Right lobe of liver (tissue), 6 donors: ENCODE results near the gene MICU2. TPM values are rescaled to one million over a fixed set of nuclear protein-coding genes. Genes with fewer than 3 reads are reported as not detected.

Experiments
- ATAC-seq, 4 donors: fragments of 200-7000 bp; cut with Tn5 transposase; one replicate each; pipeline ENCODE4 v1.9.1; 2020; ENCODE audit warnings: mild to moderate bottlenecking in 4 of 4, moderate library complexity in 4 of 4
- DNase-seq, 3 donors: peaks; one replicate each; pipeline ENCODE4 v3.0.0-alpha.2; 2020
- H3K27ac ChIP-seq, 3 donors: fragments of 200-600 bp; one replicate each; pipeline ENCODE4 v1.8.0; 2022
- H3K27me3 ChIP-seq, 2 donors: fragments of 200-600 bp; one replicate each; pipeline ENCODE4 v1.8.0; 2022
- H3K36me3 ChIP-seq, 4 donors: fragments of 200-600 bp; sonication (generic) in 1 of 4; one replicate each; pipeline versions ENCODE4 v1.5.1 to v1.8.0; 2017 to 2022; ENCODE audit warnings: control low read depth in 1 of 4
- H3K4me1 ChIP-seq, 4 donors: fragments of 200-600 bp; sonication (generic) in 1 of 4; one replicate each; pipeline versions ENCODE4 v1.5.1 to v1.8.0; 2017 to 2022; ENCODE audit warnings: control low read depth in 1 of 4
- H3K4me3 ChIP-seq, 3 donors: fragments of 200-600 bp; one replicate each; pipeline ENCODE4 v1.8.0; 2022
- H3K9me3 ChIP-seq, 4 donors: fragments of 200-600 bp; sonication (generic) in 1 of 4; one replicate each; pipeline versions ENCODE4 v1.5.1 to v1.8.0; 2017 to 2022; ENCODE audit warnings: control low read depth in 1 of 4
- POLR2A ChIP-seq: fragments of 450-650 bp; IDR thresholded peaks from one replicate; pipeline ENCODE4 v1.6.1; 2017; ENCODE audit warnings: antibody characterized with exemption, mild to moderate bottlenecking
- WGBS: methylation state at CpG from one replicate; pipeline ENCODE4 v1.1.6; 2018; ENCODE audit warnings: low coverage, low lambda C conversion rate; ENCODE audit not compliant: insufficient coverage; ENCODE audit errors: missing lambda C conversion rate; 5-methylcytosine and 5-hydroxymethylcytosine counted together
- intact Hi-C, 2 donors: fragments of 100-400 bp; cut with DNase I; formaldehyde crosslinking; loops; one replicate each; pipeline versions ENCODE4 v1.11.2 to v1.14.1; 2022
- total RNA-seq, 6 experiments: library from RNA; depleted of rRNA in 2 of 6; stranded (reverse); fragments of >200 nt in 2 of 6; fragmentation: NEBNext Ultra II Directional in 3 of 6; extraction: Animal tissue kit (Norgen Biotek cat#: 25700) in 3 of 6; gene quantifications; one replicate each; pipeline versions ENCODE4 v1.1.0 to v1.2.4, GENCODE V29; 2016 to 2023
- TF ChIP-seq, protein P1 (sequence below), 4 donors: fragments of 200-600 bp in 3 of 4; fragments of 450-650 bp in 1 of 4; IDR thresholded peaks; one replicate each; pipeline versions ENCODE4 v1.5.1 to v1.8.0; 2016 to 2022; ENCODE audit warnings: antibody characterized with exemption in 4 of 4, mild to moderate bottlenecking in 2 of 4
- donor health status: DM: no; HTN: yes; CAD: no.
- donor health status: DM: no; HTN: no; CAD: no.
- donor health status: DM: no; HTN: no; CAD: no.
- donor health status: DM: no; HTN: yes; CAD: no.
- donor health status: DM: no; HTN: yes; CAD: no.

MICU2 gene
- total RNA-seq, 6 experiments from 2014 or later: 13.1 to 71.1 (median 16.4) TPM

- Histone ChIP-seq H3K36me3 (no peaks in the 10 kb centered on the region), H3K4me3 (no peak overlapping the region), H3K27ac (no peak overlapping the region), H3K9me3 (no peaks in the 10 kb centered on the region), H3K27me3 (no peaks in the 10 kb centered on the region), H3K4me1 (peaks cover 0 to 5% (median 0%) of the 10 kb centered on the region in 4 donors)
- TF ChIP-seq, protein P1, sequence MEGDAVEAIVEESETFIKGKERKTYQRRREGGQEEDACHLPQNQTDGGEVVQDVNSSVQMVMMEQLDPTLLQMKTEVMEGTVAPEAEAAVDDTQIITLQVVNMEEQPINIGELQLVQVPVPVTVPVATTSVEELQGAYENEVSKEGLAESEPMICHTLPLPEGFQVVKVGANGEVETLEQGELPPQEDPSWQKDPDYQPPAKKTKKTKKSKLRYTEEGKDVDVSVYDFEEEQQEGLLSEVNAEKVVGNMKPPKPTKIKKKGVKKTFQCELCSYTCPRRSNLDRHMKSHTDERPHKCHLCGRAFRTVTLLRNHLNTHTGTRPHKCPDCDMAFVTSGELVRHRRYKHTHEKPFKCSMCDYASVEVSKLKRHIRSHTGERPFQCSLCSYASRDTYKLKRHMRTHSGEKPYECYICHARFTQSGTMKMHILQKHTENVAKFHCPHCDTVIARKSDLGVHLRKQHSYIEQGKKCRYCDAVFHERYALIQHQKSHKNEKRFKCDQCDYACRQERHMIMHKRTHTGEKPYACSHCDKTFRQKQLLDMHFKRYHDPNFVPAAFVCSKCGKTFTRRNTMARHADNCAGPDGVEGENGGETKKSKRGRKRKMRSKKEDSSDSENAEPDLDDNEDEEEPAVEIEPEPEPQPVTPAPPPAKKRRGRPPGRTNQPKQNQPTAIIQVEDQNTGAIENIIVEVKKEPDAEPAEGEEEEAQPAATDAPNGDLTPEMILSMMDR (IDR thresholded peaks at IDR 0.05): no peak
- no peak for TF ChIP-seq POLR2A
- ATAC-seq (no peak), DNase-seq (no peak)
- WGBS: 93% methylated on average over 1 of the region's 1 CpG
- intact Hi-C loops: no loop called here
Observed at GRCh38 chr13:21522130-21522529, 81.8 kb downstream of the MICU2 start.

DNA sequence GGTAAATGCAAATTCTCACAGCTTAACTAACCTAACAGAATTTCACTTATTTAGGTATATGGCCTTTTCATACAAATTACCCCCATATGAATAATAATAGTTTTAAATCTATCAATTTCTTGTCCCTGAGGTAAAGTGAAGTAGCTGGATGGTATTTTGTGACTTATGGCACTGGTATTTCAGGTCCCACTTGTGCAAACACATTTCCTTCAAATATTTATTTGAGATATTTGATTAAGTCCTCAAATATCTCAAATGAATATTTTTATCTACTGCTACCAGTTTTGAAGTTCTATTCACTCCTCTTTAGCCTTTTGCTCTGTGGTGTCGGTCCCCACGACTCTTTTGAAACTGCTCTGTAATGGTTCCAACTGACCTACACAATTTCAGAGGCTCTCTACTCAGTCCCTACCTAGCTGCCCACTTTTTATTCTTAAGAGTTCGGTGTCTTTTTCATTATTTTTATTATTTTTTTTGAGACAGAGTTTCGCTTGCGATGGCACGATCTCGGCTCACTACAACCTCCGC, 85.3 kb downstream of the MICU2 start:
- Histone ChIP-seq H3K9me3 (no peaks in the 10 kb centered on the region), H3K4me3 (no peak overlapping the region), H3K27ac (no peak overlapping the region), H3K4me1 (no peaks in the 10 kb centered on the region), H3K36me3 (no peaks in the 10 kb centered on the region), H3K27me3 (no peaks in the 10 kb centered on the region)
- no peak for TF ChIP-seq POLR2A
- TF ChIP-seq, protein P1 (IDR thresholded peaks at IDR 0.05): no peak
- WGBS: 96% methylated on average over 8 of the region's 8 CpGs
- DNase-seq (no peak), ATAC-seq (no peak)
- intact Hi-C loops: no loop called here

DNA sequence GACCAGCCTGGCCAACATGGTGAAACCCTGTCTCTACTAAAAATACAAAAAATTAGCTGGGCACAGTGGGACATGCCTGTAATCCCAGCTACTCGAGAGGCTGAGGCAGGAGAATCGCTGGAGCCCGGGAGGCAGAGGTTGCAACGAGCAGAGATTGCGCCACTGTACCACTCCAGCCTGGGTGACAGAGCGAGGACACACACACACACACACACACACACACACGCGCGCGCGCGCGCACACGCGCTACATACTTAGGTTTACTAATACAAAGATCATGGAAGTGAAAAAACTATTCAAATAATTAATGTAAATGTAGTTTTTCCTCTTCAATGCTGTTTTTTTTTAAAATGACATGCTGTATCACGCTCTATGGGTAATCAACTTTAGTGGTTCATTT, 86.4 kb downstream of the MICU2 start:
- TF ChIP-seq POLR2A: no peak
- TF ChIP-seq, protein P1 (IDR thresholded peaks at IDR 0.05): no peak
- H3K4me1 ChIP-seq: no peaks in the 10 kb centered on the region
- H3K9me3 ChIP-seq: no peaks in the 10 kb centered on the region
- intact Hi-C loops: no loop called here
- ATAC-seq (no peak), DNase-seq (no peak)
- no peaks in the 10 kb centered on the region for H3K27me3 ChIP-seq
- no peak overlapping the region for H3K27ac ChIP-seq
- 90% methylated on average over 16 of the region's 16 CpGs for WGBS
- H3K36me3 ChIP-seq: no peaks in the 10 kb centered on the region
- H3K4me3 ChIP-seq: no peak overlapping the region

- H3K27ac ChIP-seq: no peak overlapping the region
- no peaks in the 10 kb centered on the region for H3K36me3 ChIP-seq
- H3K4me3 ChIP-seq: no peak overlapping the region
- no peaks in the 10 kb centered on the region for H3K4me1 ChIP-seq
- DNase-seq: no peak
- TF ChIP-seq, protein P1 (IDR thresholded peaks at IDR 0.05): no peak
- no peak for TF ChIP-seq POLR2A
- WGBS: 94% methylated on average over 2 of the region's 2 CpGs
- ATAC-seq: no peak
- intact Hi-C loops: no loop called here
- H3K9me3 ChIP-seq: no peaks in the 10 kb centered on the region
- H3K27me3 ChIP-seq: no peaks in the 10 kb centered on the region
Observed at GRCh38 chr13:21516805-21517204, 87.2 kb downstream of the MICU2 start.

DNA sequence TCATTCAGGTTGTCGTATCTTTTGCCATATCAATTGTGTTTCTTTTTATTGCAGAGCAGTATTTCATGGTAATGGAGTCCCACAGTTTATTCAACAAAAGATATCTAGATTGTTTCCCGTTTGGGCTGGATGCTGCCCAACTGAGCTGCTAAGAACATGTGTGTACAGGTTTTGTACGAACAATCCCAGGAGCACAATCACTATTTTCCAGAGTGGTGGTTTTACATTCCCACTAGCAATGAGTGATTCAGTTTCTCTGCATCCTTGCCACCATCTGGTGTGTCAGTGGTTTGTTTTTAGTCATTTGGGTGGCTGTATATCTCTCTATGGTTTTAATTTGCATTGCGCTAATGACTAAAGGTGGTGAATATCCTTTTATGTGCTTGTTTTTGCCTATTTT, 92.1 kb downstream of the MICU2 start:
- 96% methylated on average over 4 of the region's 4 CpGs for WGBS
- Histone ChIP-seq H3K4me1 (no peaks in the 10 kb centered on the region), H3K27me3 (no peaks in the 10 kb centered on the region), H3K4me3 (no peak overlapping the region), H3K36me3 (peaks cover 0 to 8% (median 2%) of the 10 kb centered on the region in 4 donors), H3K27ac (no peak overlapping the region), H3K9me3 (no peaks in the 10 kb centered on the region)
- no peak for DNase-seq
- TF ChIP-seq, protein P1 (IDR thresholded peaks at IDR 0.05): no peak
- intact Hi-C loops: no loop called here
- no peak for ATAC-seq
